ENCODE measurements around the gene NRTN.

DNA sequence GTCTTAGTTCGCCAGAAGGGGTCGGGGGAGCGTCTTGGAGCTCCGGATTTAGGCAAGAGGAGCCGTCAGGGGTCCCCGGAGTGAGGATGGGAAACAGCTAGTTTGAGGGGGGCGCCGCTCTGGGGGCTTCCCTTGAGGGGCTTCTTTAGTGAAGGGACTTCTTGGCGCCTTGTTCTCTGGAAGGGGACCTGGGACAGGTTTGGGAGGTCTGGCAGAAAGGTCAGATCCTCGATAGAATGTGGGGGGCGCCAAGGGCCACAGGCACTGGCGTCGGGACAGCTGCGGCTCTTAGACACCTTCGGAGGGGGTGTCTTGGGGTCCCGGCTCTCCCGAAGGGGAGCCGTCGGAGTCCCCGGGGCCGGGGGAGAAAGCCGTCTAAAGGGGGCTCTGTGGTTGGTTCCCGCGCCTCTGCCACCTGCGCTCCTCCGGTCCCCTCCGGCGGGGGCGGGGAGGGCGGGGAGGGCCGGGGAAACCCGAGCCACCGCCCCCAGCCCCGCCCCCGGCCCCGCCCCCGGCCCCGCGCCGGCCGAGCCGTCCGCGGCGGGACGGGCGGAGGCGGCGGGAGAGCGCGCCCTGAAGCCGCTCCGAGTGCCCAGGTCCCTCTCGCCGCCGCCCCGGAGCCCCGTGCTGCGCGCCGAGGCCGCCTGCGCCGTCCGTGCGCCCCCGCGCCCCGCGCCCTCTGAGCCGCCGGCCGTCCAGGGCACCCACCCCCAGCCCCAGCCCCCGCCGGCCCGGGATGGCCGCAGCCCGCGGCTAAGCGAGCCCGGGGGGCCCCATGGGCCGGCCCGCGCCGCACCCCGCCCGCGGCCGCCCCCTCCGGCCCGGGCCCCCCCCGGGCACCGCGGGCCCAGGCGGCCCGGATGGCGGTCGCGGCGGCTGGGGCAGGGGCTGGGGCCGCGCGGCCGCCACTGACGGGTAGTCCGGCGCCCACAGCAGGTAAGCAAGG, at the start of gene NRTN:
- TF ChIP-seq EZH2 (IDR thresholded peaks at IDR 0.05; ENCODE audit: insufficient read depth, poor library complexity, severe bottlenecking) (peak; percentile 89), EZH2phosphoT487 (IDR thresholded peaks at IDR 0.05; ENCODE audit: insufficient read depth, low read depth) (no peak)

Data from GM23248 (cell line).